PC-9 (cell line): ENCODE measurements around the gene PSMD6.

Experiments used
- EZH2 ChIP-seq: fragments of 200-600 bp; sonication (generic); IDR thresholded peaks from 2 replicates; pipeline ENCODE4 v1.8.0; 2017; ENCODE audit warnings: antibody characterized with exemption, low read depth
- TF ChIP-seq, protein P1 (sequence below): fragments of 200-600 bp; sonication (generic); conservative IDR thresholded peaks from 2 replicates; pipeline ENCODE4 v1.6.1; 2017; ENCODE audit warnings: mixed run types, antibody characterized with exemption, mild to moderate bottlenecking, moderate library complexity

DNA sequence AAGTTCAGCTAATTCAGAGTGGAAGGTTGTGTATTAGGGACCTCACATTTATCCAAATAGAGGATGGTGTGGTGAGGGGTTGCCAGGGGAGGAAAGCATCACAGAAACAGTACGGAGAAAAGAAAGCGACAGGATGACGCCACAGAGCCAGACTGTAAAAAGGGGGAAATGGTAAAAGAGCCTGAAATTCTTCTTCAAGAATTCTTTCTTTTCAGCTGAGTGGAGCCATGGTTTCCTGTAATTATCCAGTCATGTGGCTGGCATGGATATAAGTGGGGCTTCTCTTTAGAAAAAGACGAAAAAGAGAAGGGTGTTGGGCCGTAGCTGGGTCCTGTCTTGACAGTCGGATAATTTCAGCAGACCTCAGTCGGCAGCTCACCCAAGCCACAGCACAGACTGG lies 24.5 kb upstream of the PSMD6 start:
- TF ChIP-seq, protein P1, sequence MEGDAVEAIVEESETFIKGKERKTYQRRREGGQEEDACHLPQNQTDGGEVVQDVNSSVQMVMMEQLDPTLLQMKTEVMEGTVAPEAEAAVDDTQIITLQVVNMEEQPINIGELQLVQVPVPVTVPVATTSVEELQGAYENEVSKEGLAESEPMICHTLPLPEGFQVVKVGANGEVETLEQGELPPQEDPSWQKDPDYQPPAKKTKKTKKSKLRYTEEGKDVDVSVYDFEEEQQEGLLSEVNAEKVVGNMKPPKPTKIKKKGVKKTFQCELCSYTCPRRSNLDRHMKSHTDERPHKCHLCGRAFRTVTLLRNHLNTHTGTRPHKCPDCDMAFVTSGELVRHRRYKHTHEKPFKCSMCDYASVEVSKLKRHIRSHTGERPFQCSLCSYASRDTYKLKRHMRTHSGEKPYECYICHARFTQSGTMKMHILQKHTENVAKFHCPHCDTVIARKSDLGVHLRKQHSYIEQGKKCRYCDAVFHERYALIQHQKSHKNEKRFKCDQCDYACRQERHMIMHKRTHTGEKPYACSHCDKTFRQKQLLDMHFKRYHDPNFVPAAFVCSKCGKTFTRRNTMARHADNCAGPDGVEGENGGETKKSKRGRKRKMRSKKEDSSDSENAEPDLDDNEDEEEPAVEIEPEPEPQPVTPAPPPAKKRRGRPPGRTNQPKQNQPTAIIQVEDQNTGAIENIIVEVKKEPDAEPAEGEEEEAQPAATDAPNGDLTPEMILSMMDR: no peak
- no peak for TF ChIP-seq EZH2
